ENCODE measurements around the gene SETD1A.

GRCh38 chr16:31002862-31003341 is 45.3 kb downstream of the SETD1A start:
- TF ChIP-seq CTCF (optimal IDR thresholded peaks at IDR 0.05 in 1 of 3, IDR thresholded peaks at IDR 0.05 in 1 of 3, conservative IDR thresholded peaks at IDR 0.05 in 1 of 3; ENCODE audit: extremely low read depth in 1 of 3, insufficient read depth in 2 of 3, low read length in 3 of 3) (no peak), EZH2 (IDR thresholded peaks at IDR 0.05; ENCODE audit: low read length) (no peak)

Data from keratinocyte (primary cell).